BLaER1 treated with 17β-estradiol and CSF1 and Interleukin-3, amounts not matched to agents 10 nM and 100 nM (cell line): ENCODE results near the gene TESPA1.

Source experiments
- H3K27ac ChIP-seq, 11 experiments: shearing (Covaris generic); formaldehyde crosslinking; 2 replicates each; pipeline ENCODE4 v1.8.1; 2022
- H3K27me3 ChIP-seq, 11 experiments: shearing (Covaris generic); formaldehyde crosslinking; 2 replicates each; pipeline ENCODE4 v1.8.1; 2022
- H3K36me3 ChIP-seq, 11 experiments: shearing (Covaris generic); formaldehyde crosslinking; 2 replicates each; pipeline ENCODE4 v1.8.1; 2022
- H3K4me1 ChIP-seq, 10 experiments: shearing (Covaris generic); formaldehyde crosslinking; 2 replicates each; pipeline ENCODE4 v1.8.1; 2022
- H3K4me2 ChIP-seq, 11 experiments: shearing (Covaris generic); formaldehyde crosslinking; 2 replicates each; pipeline ENCODE4 v1.8.1; 2022
- H3K4me3 ChIP-seq, 10 experiments: shearing (Covaris generic); formaldehyde crosslinking; 2 replicates each; pipeline ENCODE4 v1.8.1; 2022
- H3K9ac ChIP-seq, 11 experiments: shearing (Covaris generic); formaldehyde crosslinking; 2 replicates each; pipeline ENCODE4 v1.8.1; 2022
- H3K9me3 ChIP-seq, 11 experiments: shearing (Covaris generic); formaldehyde crosslinking; replicated peaks in 1 of 11; 2 replicates each; pipeline ENCODE4 v1.8.1; 2022
- H4K20me1 ChIP-seq, 11 experiments: shearing (Covaris generic); formaldehyde crosslinking; 2 replicates each; pipeline ENCODE4 v1.8.1; 2022
- Cebpa-rat ChIP-seq, 11 experiments: shearing (Covaris generic); IDR thresholded peaks; 2 replicates each; pipeline ENCODE4 v1.8.1; 2022

TESPA1 gene

GRCh38 chr12:55001198-55001868 lies 16.8 kb upstream of the TESPA1 start:
- Histone ChIP-seq H3K4me1 (peaks cover 14 to 35% (median 21%) of the 10 kb centered on the region in 10 experiments; a peak in 19 of 20 replicates), H3K27me3 (no peaks in the 10 kb centered on the region), H3K9me3 (peaks cover 24 to 37% (median 31%) of the 10 kb centered on the region in 11 experiments), H3K4me2 (peak overlapping the region in 10 of 11 experiments; percentile 2 to 54 (median 28); a peak in 17 of 22 replicates), H3K4me3 (no peak overlapping the region), H4K20me1 (no peaks in the 10 kb centered on the region), H3K36me3 (no peaks in the 10 kb centered on the region), H3K9ac (no peak overlapping the region), H3K27ac (no peak overlapping the region)
- no peak for TF ChIP-seq Cebpa-rat (IDR thresholded peaks at IDR 0.05)

GRCh38 chr12:54998958-54999510 lies 14.5 kb upstream of the TESPA1 start:
- no peaks in the 10 kb centered on the region for H3K27me3 ChIP-seq
- no peaks in the 10 kb centered on the region for H4K20me1 ChIP-seq
- no peak overlapping the region for H3K9ac ChIP-seq
- peak overlapping the region in 10 of 11 experiments; percentile 2 to 49 (median 10); a peak in 11 of 22 replicates for H3K4me2 ChIP-seq
- H3K36me3 ChIP-seq, result no peaks in the 10 kb centered on the region
- no peak for TF ChIP-seq Cebpa-rat (IDR thresholded peaks at IDR 0.05)
- peaks cover 14 to 41% (median 26%) of the 10 kb centered on the region in 10 experiments; a peak in 19 of 20 replicates for H3K4me1 ChIP-seq
- H3K9me3 ChIP-seq, result peaks cover 19 to 31% (median 27%) of the 10 kb centered on the region in 11 experiments
- H3K4me3 ChIP-seq, result peak overlapping the region in 1 of 10 experiments; percentile 22; a peak in 2 of 20 replicates
- no peak overlapping the region for H3K27ac ChIP-seq

GRCh38 chr12:54997929-54998522 lies 13.5 kb upstream of the TESPA1 start:
- Histone ChIP-seq H3K27ac (no peak overlapping the region), H3K27me3 (no peaks in the 10 kb centered on the region), H3K4me1 (peaks cover 14 to 41% (median 26%) of the 10 kb centered on the region in 10 experiments; a peak in 19 of 20 replicates), H3K4me3 (no peak overlapping the region), H3K4me2 (no peak overlapping the region), H3K36me3 (no peaks in the 10 kb centered on the region), H4K20me1 (no peaks in the 10 kb centered on the region), H3K9ac (no peak overlapping the region), H3K9me3 (peaks cover 19 to 31% (median 27%) of the 10 kb centered on the region in 11 experiments)
- no peak for TF ChIP-seq Cebpa-rat (IDR thresholded peaks at IDR 0.05)

DNA sequence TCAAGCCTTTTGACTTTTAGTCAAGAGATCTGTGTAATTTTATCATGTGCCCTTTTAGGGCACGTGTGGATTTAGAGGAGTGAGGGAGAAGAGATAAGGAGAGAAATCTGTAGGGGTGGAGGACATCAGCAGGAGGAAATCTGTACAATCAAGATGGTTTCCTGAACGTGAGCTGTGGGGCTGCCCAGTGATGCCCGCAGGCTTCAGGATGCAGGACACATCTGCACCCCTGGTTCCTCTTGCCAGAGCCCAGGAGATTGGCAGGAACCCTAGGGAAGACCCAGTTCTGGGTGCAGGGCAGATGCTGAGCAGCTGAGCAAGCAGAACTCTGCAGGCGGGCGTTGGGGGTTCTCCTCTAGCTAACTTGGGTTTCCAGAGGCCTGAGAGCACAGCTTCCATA lies 11.6 kb upstream of the TESPA1 start:
- no peak for TF ChIP-seq Cebpa-rat (IDR thresholded peaks at IDR 0.05)
- Histone ChIP-seq H3K36me3 (no peaks in the 10 kb centered on the region), H3K4me3 (no peak overlapping the region), H3K9ac (0 out of 22 replicates have a peak overlapping the region, but pooled peaks of 1 of the 11 experiments have one; percentile 14), H3K27me3 (no peaks in the 10 kb centered on the region), H4K20me1 (no peaks in the 10 kb centered on the region), H3K27ac (no peak overlapping the region), H3K4me2 (peak overlapping the region in 7 of 11 experiments; percentile 23 to 58 (median 40); a peak in 12 of 22 replicates), H3K9me3 (peaks cover 19 to 31% (median 27%) of the 10 kb centered on the region in 11 experiments), H3K4me1 (peaks cover 19 to 45% (median 30%) of the 10 kb centered on the region in 10 experiments)

DNA sequence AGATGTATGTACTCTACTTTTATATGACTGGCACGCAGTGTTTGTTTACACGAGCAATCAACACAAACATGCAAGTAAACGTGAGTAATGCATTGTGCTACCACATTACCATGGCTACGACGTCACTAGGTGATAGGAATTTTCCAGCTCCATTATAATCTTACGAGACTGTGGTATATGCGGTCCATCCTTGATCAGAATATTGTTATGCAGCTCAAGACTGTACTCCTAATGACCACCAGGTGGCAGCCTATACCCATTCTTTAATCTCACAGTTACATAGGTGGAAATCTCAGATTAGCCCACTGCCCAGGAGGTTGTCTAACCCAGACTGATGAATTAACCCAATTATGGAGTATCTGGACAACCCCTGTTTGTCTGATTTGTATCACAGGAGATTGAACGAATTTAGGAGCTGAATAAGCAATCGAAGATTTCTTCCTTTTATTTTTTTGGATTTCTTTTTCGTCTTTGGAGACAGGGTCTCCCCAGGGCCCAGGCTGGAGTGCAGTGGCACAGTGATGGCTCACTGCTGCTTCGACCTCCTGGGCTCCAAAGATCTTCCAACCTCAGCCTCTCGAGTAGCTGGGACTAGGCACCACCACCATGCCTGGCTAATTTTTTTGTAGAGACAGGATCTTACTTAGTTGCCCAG lies 8.7 kb upstream of the TESPA1 start:
- TF ChIP-seq Cebpa-rat (IDR thresholded peaks at IDR 0.05), result no peak
- Histone ChIP-seq H3K4me2 (no peak overlapping the region), H3K27ac (no peak overlapping the region), H3K9ac (no peak overlapping the region), H3K27me3 (no peaks in the 10 kb centered on the region), H3K4me3 (no peak overlapping the region), H3K4me1 (peaks cover 22 to 34% (median 27%) of the 10 kb centered on the region in 10 experiments), H3K9me3 (peaks cover 3 to 8% (median 5%) of the 10 kb centered on the region in 11 experiments; a peak in 21 of 22 replicates), H3K36me3 (no peaks in the 10 kb centered on the region), H4K20me1 (no peaks in the 10 kb centered on the region)

DNA sequence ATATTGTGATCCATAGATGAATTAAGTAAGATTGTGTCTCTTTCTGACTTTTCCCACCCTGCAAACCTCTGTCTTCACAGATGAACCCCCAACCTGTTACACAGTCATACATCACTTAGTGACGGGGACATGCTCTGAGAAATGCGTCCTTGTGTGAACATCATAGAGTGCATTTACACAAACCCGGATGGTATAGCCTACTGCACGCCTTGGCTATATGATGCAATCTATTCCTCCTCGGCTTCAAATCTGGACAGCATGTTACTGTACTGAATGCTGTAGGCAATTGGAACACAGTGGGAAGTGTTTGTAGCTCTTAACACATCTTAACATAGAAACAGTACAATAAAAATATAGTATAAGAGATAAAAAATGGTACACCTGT lies 7.4 kb upstream of the TESPA1 start:
- Histone ChIP-seq H3K4me3 (no peak overlapping the region), H4K20me1 (no peaks in the 10 kb centered on the region), H3K9me3 (peaks cover 0 to 2% (median 0%) of the 10 kb centered on the region in 11 experiments; a peak in 2 of 22 replicates), H3K9ac (no peak overlapping the region), H3K27me3 (no peaks in the 10 kb centered on the region), H3K36me3 (no peaks in the 10 kb centered on the region), H3K4me2 (peak overlapping the region in 7 of 11 experiments; percentile 22 to 74 (median 63); a peak in 11 of 22 replicates), H3K4me1 (peaks cover 22 to 33% (median 26%) of the 10 kb centered on the region in 10 experiments), H3K27ac (peak overlapping the region in 3 of 11 experiments; percentile 51 to 62 (median 58); a peak in 4 of 22 replicates)
- TF ChIP-seq Cebpa-rat (IDR thresholded peaks at IDR 0.05), result 0 out of 22 replicates have a peak, but pooled peaks of 1 of the 11 experiments have one; percentile 25

- H3K27ac ChIP-seq, result peak overlapping the region in 9 of 11 experiments; percentile 38 to 62 (median 50); a peak in 18 of 22 replicates
- peaks cover 19 to 27% (median 22%) of the 10 kb centered on the region in 10 experiments for H3K4me1 ChIP-seq
- H4K20me1 ChIP-seq, result no peaks in the 10 kb centered on the region
- H3K4me2 ChIP-seq, result peak overlapping the region; percentile 61 to 74 (median 66)
- TF ChIP-seq Cebpa-rat (IDR thresholded peaks at IDR 0.05), result no peak
- H3K4me3 ChIP-seq, result no peak overlapping the region
- no peaks in the 10 kb centered on the region for H3K27me3 ChIP-seq
- no peaks in the 10 kb centered on the region for H3K36me3 ChIP-seq
- peak overlapping the region in 10 of 11 experiments; percentile 11 to 54 (median 34); a peak in 15 of 22 replicates for H3K9ac ChIP-seq
- peaks cover 0 to 8% (median 0%) of the 10 kb centered on the region in 11 experiments; a peak in 3 of 22 replicates for H3K9me3 ChIP-seq
Measured at GRCh38 chr12:54991161-54991990, 6.8 kb upstream of the TESPA1 start.

DNA sequence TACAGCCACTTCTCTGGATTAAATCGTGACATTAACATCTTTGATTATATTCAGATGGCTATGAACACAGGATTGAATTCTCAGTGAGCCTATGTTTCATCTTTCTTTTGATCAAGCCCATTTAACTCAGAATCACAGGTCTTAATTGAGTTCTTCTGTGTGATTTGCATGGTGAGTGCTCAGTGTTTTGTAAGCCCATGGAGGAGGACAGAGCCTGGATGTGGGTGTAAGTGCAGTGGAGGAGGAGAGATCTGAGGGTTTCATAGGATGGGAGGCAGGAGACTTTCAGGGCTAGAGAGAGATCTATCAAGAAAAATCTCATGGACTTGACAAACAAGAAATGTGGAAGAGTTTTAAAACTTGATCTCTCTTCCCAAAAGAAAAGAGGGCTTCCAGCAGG lies 5.3 kb upstream of the TESPA1 start:
- Histone ChIP-seq H3K36me3 (no peaks in the 10 kb centered on the region), H3K9me3 (peaks cover 0 to 16% (median 0%) of the 10 kb centered on the region in 11 experiments; a peak in 6 of 22 replicates), H4K20me1 (no peaks in the 10 kb centered on the region), H3K27me3 (no peaks in the 10 kb centered on the region), H3K9ac (no peak overlapping the region), H3K4me3 (no peak overlapping the region), H3K4me2 (no peak overlapping the region), H3K4me1 (peaks cover 20 to 31% (median 25%) of the 10 kb centered on the region in 10 experiments), H3K27ac (no peak overlapping the region)
- TF ChIP-seq Cebpa-rat (IDR thresholded peaks at IDR 0.05), result no peak
